ENCODE measurements around the gene IL34.
"Not testable (repeated sequence)": the region's sequence is repeated elsewhere in the genome, so short reads cannot be mapped to it uniquely, and the experiment has no call there.

The IL34 gene
- 0.13 to 0.15 reads per million in 2 donors for total RNA-seq

DNA sequence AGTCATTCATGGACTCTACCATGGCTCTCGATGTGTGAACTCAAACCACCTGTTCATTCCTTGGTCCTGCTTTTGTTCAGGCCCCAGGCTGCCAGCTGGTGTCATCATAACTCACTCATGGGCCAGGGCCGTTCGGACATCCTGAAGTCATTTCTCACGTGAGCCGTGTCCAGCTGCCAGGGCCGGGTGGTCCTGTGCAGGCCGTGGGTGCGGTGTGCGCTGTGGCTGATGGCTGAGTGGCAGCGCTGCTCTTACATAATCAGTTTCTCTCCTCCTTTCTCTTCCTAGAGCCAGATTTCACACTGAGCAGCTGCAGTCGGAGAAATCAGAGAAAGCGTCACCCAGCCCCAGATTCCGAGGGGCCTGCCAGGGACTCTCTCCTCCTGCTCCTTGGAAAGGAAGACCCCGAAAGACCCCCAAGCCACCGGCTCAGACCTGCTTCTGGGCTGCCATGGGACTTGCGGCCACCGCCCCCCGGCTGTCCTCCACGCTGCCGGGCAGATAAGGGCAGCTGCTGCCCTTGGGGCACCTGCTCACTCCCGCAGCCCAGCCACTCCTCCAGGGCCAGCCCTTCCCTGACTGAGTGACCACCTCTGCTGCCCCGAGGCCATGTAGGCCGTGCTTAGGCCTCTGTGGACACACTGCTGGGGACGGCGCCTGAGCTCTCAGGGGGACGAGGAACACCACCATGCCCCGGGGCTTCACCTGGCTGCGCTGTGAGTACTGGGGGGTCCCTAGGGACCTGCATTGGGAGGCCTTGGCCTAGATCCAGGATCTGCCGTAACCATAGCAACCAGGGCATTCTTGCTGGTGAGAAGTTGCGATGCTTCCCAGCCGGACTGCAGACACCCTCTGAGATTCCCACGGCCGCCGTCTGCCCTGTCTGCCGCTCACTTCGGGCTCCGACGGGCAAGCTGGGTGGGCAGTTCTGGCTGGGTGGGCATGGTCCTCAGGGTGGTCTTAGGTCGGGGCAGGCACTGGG is at the start of gene IL34:
IL34 (plus strand) TSS at position 300 of the 982 bp plus-strand sequence; CDS start at position 689, 389 bp downstream.
- no peak for DNase-seq

DNA sequence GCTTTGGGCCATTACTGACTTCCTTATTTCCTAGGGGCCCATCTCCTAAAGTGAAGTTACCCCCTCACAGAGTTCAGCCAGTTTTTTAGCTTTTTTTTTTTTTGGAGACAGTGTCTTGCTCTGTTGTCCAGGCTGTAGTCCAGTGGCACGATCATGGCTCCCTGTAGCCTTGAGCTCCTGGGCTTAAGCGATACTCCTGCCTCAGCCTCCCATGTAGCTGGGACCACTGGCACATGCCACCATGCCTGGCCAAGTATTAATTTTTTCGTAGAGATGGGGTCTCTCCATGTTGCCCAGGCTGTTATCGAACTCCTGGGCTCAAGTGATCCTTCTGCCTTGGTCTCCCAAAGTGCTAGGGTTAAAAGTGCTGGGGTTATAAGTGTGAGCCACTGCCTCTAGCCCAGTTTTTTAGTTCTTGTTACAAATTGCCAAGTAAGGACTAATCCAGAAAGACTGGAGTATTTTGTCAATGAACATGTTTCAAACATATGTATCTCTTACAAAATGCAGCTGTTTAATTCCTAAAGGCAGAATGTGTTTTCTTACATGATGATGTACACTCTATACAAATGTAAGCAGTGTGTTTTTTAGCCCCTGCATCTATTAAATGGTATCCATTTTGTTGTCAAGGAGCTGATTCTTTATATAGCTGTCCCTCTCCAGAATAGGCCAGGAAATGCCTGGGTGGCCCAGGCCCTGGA is 49.1 kb upstream of the IL34 start:
- no peak for DNase-seq

DNA sequence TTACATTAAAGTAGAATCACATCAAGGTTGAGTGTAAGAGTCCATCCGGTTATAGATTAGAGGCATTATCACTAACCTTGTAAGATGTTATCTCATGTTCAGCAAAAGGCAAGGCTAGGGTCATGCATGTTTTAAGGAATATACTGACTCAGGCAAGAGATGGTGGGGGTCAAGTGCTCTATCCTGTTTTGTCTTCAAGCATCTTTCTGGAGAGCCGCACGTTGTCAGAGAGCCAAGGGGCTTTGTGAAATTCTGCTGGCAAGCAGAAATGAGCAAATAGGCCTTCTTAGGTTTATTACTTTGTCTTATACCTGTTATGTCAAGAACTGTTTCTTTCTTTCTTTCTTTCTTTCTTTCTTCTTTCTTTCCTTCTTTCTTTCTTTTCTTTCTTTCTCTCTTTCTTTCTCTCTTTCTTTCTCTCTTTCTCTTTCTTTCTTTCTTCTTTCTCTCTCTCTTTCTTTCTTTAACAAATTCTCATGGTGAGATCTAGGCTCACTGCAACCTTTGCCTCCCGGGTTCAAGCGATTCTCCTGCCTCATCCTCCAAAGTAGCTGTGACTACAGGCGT is 47.3 kb upstream of the IL34 start:
- no peak for DNase-seq

DNA sequence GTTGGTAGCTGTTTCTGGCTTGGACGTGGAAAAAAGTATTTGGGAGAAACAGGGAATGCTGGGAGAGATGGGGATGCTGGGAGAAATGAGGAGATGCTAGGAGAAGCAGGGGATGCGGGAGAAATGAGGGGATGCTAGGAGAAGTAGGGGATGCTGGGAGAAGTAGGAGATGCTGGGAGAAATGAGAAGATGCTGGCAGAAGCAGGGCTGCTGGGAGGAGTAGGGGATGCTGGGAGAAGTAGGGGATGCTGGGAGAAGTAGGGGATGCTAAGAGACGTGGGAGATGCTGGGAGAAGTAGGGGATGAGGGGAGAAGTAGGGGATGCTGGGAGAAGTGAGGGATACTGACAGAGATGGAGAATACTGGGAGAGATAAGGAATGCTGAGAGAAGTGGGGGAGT is 45.6 kb upstream of the IL34 start:
- no peak for DNase-seq

DNA sequence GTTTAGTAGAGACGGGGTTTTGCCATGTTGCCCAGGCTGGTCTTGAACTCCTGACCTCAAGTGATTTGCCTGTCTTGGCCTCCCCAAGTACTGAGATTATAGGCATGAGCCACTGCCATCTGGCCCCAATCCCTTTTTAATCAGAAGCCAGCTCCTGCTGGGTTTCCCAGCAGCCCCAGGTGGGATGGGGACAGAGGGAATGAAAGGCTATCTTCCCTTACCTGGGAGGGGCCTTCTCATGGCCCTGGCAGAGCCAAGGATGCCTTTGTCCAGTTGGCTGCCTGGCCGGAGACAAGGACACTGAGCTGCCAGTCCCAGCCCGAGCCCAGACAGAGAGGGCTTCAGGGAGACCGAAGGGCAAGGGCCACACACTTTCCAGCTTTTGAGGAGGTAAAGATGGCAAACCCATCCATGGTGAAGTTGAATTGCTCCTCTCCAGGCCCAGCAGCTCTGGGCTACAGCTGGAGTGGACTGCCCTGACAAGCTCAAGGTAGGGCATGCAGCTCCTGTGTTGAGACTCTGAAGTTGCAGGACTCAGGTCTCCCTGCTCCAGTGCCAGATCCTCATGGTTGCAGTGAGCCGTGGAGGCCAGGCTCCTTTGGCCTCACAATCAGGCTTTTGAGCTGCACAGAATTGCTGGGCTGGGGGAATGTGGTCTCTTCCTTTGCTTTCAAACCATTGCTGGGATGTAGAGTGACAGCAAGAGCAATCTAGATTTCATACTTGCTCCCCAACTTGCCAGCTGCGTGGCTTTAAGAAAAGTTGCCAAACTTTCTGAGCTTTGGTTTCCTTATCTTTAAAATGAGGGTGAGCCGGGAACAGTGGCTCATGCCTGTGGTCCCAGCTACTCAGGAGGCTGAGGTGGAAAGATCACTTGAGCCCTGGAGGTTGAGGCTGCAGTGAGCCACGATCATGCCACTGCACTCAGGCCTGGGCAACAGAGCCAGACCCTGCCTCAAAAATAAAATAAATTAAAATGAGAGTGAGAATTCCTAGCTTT is 44.5 kb upstream of the IL34 start:
- DNase-seq: no peak

DNA sequence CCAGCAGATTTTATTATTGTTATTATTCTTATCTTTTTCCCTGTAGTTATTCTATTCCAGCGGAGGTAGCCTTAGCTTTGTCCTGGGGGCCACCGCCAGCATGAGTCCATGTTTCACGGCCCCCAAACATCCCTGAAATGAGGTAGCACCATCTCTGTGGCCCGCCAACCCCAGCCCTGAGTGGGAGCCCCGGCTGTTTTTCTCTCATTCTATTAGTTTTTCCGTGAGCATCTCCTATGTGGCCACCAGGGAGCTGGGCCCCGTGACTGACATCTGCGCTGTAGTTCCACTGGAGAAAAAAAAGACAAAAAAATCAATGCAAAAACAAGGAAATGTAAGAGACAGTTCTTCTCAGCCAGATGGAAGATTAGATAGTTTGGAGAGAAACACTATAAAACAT is 43.5 kb upstream of the IL34 start:
- no peak for DNase-seq

DNA sequence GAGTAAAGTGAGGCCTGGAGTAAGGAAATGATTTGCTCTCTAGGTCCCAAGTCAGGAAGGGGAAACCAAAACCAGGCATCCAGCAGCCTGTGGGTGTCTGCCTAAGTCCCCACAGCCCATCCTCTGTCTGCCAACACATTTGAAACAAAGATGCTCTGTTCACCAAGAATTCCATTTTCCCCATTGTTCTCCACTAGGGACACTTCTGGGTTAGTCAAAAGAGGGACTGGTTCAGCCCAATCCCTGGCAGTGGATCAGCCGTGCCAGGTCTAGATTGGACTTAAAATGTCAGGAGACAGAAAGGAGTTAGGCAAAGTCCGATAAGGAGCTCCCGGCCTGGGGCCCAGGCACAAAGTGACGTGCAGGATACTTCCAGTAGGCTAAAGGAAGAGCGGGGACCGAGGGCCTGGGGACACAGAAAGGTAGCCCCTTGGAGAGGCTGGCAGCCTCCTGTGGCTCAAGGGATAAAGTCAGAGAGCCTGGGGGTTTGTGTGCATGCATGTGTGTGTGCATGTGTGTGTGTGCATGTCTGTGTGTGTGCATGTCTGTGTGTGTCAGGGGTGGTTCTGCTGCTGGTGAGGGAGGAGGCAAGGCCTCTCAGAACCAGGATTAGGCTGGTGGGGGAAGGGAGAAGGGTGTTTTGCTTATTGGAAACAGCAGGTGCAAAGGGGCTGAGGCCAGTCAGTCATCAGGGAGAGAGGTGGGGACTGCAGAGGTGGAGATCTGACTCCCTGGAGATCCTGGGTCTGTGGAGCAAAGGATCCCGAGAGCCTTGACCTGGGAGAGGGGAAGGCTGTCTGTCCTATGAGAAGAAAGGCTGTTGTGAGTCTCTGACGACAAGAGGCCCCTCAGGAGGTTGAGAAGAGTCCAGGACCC is 41.7 kb upstream of the IL34 start:
- no peak for DNase-seq

DNA sequence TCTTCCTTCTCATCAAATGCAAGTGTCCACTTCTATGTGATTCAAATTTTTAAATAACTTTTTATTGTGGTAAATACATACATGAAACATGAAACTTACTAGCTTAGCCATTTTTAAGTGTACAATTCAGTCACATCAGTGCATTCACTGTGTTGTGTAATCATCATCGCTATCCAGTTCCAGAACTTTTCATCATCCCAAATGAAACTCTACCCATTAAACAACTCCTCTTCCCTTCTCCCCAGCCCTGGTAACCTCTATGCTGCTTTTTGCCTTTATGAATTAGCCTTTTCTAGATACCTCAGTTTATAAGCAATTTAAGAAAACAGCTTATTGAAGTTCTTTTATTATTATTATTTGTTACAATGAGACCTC is 41.1 kb upstream of the IL34 start:
- DNase-seq: no peak

DNA sequence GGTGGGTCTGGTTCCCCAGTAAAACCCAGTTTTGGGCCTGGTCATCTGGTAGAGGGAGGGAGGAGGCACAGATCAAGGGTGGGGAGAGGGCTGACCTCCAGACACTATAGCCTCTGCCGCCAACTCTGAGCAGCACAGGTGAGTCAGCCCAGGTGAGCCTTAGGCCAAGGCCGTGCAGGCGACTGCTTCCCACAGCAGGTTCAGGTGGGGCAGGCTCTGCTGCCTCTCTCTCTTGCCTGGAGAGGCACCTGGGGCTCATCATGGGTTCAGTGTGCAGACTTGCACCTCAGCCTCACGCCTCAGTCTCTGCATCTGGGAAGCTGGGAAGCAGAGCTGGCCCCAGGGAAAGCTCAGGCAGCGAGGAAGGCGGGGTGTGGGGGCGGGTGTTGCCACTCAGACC is 37.8 kb upstream of the IL34 start:
- no peak for DNase-seq

DNA sequence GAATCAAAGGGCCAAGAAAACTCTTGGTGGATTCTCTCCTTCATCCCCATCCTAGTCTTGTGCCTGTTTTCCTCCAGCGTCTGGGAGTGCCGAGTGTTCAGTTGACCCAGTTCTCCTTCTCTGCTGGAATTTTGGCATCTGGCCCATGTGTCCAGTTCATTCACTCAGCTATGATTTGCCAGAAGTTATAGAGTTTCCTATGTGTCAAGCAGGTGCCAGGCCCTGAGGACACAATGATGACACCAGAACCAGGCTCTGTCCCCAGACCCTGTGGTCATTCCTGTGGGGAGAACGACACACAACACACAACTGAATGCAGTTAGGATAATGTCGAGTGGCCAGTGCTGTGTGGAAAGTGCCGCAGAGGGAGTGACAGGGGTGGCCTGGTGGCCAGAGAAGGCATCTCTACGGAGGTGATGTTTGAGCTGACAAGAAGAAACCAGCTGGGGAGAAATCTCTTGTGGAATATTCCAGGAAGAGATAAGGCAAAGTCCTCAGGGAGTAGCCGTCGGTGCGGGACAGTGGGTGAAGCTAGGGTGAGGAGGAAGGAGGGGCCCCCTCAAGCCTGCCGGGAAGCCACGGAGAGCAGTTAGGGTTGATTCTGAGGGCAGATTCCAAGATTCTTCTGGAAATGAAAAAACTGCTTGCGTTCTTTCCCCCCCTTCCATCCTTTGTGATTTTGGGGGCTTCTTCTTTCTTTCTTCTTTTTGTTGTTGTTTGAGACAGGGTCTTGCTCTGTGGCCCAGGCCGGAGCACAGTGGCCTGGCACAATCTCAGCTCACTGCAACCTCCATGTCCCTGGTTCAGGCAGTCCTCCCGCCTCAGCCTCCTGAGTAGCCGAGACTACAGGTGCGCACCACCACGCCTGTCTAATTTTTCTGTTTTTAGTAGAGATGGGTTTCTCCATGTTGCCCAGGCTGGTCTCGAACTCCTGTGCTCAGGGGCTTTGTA is 35.8 kb upstream of the IL34 start:
- DNase-seq: no peak

DNA sequence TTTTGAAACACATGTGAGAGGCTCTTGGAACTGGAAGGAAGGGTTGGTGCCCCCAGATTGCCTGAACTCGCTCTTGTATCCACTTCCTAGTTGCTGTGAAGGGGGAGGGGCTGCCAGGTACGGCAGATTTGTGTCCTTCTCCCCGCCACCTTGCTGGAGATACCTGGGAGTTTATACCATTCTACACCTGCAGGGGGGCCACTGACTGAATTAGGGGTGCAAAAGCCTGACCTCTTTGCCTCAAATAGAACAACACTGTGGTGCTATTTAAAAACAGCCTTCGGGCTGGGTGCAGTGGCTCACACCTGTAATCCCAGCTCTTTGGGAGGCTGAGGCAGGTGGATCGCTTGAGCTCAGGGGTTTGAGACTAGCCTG is 35.1 kb upstream of the IL34 start:
- no peak for DNase-seq

DNA sequence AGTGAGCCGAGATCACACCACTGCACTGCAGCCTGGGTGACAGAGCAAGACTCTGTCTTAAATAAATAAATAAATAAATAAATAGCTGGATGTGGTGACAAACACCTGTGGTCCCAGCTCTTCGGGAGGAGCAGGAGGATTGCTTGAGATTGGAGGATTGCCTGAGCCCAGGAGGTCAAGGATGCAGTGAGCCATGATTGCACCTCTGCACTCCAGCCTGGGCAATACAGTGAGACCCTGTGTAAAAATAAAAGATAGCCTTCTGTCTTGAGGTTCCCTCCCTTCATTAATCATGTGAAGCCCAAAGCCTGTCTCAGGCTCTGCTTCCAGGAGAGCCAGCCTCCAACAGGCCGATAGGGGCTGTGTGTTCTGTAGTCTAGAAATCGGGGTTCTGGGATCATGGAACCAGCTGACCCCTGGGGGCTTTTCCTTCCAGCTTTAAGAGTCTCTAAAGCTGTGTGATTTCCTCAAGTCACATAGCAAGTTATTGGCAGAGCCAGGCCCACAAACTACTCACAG is 34.5 kb upstream of the IL34 start:
- no peak for DNase-seq

DNA sequence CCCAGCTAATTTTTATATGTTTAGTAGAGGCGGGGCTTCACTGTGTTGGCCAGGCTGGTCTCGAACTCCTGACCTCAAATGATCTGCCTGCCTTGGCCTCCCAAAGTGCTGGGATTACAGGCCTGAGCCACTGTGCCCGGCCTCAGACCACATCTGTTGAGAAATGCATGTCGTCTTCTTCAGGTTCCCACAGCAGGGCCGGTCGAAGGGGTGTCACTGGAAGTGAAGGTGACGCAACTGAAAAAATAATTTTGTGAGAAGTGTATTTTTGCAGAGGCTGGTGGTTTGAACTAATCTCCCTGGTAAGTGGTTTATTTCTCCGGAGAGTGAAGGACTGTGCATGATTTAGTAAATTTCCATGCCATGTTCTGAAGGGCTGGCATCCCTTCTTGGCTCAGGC is 33.4 kb upstream of the IL34 start:
- no peak for DNase-seq

DNA sequence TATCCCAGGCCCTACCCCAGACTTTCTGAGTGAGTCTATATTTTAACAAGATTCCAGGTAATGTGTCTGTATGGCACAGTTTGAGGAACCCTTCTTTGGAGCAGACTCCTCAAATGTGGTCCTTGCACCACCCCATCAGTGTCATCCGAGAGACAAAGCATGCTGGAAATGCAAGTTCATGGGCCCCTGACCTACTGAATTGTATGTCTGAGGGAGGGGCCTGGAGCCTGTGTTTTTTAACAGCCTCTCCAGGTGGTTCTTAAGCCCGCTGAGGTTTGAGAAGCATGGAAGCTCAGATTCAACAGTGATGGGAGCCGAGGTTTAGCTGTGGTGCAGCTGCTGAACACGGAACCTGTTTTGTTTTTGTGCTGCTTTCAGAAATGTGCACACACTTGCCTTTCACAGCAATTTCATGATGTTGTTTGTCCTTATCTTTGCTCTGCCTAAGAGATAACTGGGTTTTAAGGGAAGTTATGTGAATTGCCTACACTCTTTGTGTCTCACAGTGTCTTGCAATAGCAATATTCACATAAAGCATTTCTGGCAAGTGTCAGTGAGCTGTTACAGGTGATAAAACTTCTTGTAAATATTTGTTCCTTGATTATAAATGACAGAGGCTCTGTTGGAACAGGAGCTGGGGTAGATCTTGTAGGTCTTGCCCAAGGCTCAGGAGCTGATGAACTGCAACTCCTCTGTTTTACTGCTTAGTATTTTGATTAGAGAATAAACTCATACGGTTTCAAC is 32.0 kb upstream of the IL34 start:
- no peak for DNase-seq

DNA sequence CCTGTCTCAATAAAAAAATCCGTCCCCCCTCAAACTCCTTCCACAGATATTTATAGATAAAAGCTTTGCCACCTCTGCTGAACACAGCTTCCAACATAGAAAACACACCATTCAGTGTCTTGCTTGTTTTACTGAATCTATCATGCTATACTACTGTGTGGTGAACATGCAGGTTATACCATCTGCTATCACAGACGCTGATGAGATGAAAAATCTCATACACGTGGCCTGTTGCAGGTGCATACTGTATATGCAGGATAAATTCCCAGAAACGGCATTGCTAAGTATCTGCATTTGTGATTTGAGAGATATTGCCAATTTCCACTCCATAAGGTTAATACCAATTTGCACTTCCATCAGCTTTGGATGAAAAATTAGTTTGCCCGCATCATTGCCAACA is 30.4 kb upstream of the IL34 start:
- no peak for DNase-seq

DNA sequence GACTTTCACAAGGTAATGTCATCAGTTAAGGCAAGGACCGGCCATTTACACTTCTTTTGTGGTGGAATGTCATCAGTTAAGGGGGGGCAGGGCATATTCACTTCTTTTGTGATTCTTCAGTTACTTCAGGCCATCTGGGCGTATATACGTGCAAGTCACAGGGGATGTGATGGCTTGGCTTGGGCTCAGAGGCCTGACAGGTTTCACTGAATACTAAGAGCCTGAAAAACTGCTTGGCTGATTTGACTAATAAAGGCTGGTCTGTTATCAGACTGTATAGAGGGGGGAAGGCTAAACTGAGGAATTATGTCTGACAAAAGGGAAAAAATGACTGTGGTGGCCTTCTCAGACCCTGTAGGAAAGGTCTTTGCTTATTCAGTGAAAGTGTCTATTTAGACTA is 24.5 kb upstream of the IL34 start:
- not testable (repeated sequence) for DNase-seq

DNA sequence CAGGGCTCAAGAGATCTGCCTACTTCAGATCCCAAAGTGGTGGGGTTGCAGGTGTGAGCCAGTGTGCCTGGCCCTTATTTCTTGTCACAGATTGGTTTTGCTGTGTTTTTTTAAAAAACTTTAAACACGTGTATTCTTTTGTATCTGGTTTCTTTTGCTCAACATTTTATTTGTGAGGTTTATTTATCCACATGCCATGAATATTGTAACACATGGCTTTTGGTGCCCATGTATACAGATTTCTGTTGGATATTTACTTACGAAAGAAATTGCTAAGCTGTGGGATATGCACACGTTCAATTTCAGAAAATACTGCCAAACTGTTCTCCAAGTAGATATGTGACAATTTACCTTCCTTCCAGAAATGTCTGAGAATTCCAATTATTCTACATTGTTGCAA is 18.7 kb upstream of the IL34 start:
- DNase-seq: no peak

DNA sequence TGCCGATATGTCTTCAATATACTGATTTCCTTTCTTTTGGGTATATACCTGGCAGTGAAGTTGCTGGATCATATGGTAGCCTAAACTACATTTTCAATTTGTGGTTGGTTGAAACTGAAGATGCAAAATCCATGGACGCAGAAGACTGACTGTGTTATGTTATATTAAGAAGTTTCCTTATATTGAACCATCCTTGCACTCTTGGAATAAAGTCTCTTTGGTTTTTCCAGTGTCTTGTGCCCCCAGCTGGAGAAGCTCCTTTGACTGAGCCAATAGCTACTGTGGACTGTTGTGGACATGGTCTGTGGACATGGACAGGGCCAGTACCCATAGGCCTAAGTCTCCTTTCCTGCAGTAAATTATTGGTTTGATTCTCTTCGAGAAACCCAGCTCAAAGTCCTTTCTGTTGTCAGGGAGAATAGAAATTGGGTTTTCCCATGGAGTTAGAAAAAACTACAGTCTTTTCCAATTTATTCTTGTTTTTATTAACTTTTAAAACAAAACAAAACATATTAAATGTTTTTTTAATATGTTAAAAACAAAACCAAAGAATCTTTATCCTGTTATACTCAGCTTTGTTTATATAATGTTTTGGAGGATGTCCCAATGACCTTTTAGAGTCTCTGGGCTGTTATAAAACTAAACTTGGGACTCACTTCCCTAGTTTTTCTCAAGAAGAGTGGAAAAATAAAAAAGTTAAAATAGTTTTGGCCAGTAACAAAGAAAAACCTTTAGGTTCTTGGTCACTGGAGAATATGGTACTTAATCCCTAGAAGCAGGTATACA is 15.2 kb upstream of the IL34 start:
- DNase-seq: no peak

Measured in activated gamma-delta T cell (primary cell).